ENCODE data around the gene PRKAG1.

PRKAG1 gene

DNA sequence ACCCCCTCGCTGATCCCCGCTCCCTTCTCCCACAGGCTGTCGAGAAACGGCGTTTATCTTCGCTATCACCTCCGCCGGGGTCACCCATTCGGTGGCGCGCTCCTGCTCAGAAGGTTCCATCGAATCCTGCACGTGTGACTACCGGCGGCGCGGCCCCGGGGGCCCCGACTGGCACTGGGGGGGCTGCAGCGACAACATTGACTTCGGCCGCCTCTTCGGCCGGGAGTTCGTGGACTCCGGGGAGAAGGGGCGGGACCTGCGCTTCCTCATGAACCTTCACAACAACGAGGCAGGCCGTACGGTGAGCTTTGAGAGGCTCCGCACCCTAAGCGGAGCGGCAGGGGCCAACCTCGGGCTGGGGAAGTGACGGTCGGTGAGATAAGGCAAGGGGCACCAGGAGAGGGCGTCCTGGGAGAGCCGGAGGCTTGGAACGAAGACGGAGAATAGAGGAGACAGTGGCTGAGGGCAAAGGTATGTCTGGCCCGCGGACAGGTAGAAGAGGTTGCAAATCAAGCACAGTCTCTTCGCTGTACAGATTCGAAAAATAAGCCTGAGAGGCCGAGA lies 38.1 kb downstream of the PRKAG1 start:
- no peak for DNase-seq

DNA sequence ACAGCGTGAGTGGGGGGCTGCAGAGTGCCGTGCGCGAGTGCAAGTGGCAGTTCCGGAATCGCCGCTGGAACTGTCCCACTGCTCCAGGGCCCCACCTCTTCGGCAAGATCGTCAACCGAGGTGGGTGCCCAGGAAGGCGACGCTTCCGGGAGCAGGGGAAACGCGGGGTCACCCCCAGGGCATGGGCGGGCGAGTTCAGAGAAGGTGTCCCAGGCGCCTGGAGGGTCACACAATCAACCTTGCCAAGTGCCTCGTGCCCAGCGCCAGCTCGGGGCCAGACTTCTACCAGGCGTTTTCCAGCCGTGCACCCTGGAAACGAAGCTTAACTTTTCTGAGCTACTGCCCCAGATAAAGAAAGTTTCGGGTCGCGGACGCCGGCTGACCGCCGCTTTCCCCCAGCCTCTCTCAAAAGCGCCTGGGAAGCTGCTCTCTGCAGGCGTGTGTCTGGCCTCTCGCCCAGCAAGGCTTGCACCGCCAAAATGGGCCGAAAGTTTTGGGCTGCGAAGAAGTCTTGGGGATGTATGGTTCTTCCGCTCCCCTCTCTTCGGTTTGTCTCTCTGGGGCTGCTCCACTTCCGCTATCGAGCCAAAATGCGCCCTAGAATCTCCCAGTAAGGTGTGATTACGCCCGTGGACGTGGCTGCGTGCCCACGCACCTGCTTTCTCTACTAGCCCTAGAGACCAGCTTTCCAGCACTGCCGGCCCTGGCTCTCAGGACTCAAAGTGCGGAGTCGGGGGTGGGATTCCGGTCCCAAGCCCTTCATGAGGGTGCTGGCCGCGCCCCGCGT lies 38.8 kb downstream of the PRKAG1 start:
- peak in 1 of 2 donors; percentile 10 for DNase-seq

DNA sequence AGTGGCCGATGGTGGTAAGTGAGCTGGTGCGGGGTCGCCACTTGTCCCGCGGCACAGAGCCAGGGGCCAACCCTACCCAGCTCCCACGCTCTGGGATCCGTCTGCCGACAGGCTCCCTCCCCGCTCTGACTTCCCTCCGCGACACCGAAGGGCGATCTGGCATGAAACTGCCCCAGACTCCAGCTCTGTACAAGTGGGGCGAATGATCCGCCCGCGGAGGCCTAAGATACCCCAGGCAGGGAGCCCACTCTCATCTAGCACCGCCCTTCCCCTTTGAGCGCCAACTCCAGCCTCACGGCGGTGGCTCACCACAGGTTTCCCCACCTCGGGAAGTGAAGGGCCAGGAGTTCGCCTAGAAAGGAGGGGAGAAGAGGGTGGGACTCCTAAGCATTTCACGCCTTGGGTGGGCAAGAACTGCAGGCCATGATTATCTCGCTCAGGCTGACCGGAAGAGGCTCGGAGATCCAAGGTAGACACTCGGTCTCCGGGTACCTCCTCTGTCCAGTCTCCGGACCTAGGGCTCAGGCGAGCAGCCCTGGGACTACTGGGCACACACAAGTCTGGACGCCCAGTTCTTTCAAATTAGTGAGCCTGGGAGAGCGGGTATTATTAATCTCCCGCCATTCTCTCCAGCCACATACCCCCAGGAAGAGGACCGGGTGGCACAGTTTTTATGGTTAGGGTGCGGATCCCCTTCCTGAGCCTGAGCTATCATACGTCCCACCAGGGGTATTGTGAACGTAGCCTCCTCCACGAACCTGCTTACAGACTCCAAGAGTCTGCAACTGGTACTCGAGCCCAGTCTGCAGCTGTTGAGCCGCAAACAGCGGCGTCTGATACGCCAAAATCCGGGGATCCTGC lies 39.6 kb downstream of the PRKAG1 start:
- DNase-seq: no peak

DNA sequence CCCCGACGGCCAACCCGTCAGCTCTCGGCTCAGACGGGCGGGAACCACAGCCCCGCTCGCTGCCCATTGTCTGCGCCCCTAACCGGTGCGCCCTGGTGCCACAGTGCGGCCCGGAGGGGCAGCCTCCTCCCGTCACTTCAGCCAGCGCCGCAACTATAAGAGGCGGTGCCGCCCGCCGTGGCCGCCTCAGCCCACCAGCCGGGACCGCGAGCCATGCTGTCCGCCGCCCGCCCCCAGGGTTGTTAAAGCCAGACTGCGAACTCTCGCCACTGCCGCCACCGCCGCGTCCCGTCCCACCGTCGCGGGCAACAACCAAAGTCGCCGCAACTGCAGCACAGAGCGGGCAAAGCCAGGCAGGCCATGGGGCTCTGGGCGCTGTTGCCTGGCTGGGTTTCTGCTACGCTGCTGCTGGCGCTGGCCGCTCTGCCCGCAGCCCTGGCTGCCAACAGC lies 40.3 kb downstream of the PRKAG1 start, which contains the start of gene WNT1:
Gene WNT1 (plus strand): TSS at position 32 of the 450 bp plus-strand sequence. CDS start 329 bp downstream, at position 361.
- DNase-seq: no peak

DNA sequence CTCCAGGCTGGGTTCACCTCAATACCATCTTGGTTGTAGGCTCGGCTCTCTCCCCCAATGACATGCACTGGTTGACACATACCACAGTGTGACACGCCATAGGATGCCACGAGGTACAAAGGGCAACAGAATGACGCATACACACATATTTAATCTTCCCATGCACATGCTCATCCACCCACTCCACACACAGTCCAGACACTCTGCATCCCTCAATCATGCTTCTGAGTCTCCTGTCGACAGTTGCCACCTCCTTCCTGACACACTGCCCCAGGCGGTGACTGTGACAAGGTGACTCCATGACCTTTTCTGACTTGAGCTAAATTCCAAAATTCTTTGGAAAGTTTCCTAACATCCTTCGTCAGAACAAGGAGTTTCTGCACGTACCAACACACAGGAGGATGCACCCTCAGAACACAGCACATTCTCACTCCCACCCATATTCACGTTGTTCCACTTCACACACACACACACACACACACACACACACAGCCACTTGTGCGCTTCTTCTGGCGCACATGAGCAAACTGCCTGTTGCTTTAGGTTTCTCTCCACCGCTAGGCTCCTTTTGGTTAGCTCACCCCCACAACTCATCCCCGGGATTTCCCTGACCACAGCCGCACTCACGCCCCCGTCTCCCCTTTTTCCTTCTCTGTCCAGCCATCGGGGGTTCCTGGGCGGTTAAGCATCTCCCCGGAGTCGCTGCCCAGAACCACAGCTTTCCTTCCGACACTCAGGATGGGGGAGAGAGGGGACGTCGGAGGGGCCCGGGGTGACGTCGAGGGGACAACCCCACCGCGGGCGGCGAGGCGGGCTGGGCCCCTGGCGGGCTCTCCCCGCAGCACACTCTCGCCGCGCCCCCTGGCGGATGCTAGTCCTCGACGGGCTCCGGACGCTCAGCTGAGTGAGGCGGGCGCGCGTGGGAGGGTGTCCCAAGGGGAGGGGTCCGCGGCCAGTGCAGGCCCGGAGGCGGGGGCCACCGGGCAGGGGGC lies 41.0 kb downstream of the PRKAG1 start:
- peak; percentile 81 to 88 for DNase-seq

DNA sequence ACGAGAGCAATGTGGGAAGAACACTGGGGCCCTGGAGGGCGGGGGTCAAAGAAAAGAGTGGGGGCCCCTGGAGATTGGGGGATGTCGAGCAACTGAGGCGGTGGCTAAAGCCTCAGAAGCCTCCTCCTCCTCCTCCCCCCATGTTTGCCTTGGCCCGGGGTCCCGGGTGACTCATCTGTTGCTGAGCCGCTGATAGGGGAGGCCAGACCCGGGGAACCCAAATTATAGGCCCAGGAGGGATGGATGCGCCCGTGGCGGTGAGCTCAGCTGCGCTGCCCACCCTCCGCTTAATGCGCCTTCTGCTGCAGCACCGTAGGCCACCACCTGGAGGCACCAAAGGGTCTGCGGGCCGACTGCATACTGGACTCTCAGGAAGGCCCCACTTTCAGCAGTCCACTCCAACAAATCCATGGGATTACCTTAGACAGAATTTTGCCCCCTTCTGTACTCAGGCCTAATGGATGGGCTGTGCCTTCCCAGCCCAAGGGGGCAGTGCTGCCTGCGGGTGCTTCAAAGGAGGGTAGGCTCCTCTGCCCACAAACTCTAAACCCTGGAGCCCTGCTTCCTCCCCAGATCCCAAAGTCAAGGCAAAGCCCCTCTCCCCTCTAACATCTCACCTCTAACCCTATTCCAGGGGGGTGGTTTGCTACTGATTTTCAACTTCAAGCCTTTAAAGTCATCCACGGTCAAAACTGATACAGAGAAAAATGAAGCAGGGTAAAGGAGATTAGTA lies 44.5 kb downstream of the PRKAG1 start:
- peak in 1 of 2 donors; percentile 33 for DNase-seq

DNA sequence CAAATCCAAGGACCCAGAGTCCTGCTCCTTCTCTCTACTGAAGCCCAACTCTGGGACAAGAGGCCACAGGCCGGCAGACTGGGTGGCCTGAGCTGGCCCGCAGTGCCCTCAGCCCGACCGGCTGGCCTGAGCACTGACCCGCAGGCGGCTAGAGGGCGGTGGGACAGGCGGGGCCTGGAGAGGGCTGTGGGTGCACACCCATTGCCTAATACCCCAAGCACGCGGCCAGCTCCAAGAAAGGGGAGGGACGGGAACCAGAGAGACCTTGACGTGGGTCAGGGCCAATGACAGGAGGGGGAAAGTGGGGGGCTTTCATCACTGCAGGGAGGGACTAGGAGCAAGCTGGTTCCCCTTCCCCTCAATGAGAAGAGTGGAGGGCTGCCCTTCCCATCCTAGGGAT lies 45.0 kb downstream of the PRKAG1 start:
- no peak for DNase-seq

DNA sequence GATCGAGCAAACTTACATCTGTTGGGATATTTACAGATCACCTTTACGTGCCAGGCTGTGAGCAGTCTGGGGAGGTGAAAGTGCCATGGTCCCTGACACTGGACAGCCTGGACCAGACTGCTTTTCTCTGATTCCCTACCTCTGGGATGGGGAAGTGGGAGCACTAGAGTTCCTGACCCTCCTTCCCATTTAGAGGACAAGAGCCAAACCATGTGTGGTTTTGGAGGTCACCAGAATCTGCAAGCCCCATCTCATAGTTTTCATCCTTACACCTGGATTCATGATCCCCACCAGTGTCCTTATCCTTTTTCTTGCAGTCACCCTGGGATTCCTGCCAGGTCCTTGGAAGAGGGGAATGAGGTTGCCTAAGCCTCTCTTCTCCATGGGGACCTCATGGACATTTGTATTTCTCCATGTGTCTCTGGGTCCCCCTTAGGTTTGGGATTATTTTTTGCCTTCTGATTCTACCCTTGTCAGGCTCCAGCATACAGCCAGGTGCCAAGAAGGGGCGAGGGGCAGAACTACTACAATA lies 45.6 kb downstream of the PRKAG1 start:
- no peak for DNase-seq

DNA sequence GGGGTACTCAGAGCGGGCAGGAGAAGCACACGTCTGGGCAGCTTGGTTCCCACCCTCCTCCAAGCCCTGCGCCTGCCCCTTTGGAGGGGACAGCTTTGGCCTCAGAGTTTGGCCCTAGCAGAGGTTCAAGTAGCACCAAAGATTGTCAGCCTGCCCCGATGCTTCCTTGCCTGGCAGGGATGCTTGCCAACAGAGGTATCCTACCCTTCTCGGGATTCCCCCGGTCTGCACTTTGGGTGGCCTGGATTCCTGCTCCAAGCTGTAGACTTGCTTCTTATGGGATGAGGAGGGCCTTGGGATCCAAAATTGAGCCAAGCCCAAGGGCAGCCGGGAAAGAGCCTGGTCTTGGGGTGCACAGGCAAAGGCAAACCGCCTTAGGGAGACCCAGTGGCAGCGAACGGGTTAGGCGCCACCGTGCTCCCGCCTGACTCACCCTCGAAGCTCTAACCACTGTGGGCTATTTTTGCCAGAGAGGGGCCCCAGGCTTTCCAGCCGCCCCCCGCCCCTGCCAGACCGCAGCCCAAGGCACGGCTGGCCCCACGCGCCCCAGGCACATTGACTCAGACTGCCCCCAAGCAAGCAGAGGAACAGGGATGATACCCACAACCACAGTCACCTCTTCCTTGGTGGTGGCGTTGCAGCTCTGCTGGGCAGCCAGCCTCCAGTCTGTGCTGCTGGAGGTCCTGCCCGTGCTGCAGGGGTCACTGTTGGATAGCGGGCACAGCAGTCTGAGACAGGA lies 46.2 kb downstream of the PRKAG1 start:
- DNase-seq: peak in 1 of 2 donors; percentile 22

DNA sequence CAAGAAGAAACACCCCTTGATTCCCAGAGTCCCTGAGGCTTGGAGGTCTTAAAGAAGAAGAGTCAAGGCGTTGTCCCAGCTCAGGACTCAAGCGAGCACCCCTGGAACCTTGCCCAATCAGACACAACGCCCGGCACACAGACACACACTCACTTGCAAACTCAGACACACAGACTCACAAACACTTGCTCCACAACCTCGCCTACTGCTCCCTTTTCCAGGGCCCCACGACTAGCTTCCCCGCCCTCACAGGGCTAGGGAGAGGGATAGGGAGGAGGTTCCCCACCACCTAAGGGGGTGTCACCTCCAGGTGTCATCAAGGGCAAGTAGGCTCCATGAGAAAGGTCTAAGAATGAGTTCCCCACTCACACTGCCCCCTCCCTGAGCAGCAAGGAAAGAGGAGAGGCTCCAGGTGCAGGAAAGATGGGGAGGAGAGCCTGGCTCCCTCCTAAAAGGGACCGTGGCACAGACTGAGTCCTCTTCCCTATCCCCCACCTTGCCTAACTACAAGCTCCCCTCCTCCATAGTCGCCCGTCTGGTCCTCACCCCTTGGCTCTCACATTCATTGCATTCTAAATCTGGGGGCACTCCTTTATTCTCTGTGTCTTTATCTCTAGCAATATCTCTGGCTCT lies 47.8 kb downstream of the PRKAG1 start:
- DNase-seq: no peak

DNA sequence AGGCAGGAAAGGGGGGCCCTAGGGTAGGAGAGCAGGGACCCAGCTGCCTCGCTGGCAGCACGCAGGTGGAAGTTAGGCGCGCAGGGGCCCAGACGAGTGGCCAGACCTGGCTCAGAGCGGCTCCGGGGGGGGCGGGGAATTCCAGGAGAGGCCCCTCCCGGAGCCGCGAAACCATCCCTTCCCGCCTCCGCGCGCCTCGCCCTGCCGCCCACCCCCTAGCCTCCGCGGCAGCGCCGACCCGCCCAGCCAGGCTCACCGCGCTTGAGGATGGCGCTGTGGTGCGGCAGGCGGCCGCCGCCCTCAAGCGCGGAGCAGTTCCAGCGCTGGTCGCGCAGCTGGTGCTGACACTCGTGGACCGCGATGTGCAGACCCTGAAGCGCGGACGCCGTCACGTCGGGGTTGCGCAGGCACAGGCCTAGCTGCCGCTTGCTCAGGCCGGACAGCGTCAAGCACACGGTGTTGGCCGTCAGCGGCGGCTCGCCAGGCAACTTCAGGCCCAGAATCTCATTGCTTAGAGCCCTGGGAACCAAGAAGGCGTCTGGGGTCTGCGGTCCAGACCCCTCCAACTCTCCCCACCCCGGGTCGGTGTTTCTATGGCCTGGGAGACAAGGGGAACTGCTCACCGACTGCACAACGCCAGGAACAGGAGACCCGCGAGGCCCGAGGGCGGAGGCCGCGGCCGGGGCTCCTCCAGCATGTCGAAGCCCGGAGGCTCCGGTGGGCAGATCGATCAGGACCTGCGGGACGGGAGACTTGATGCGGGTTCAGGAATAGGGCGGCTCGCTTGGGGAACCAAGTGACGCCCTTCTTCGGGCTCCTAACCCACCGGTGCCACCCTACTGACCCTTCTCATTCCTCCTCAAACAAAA lies 48.5 kb downstream of the PRKAG1 start:
- DNase-seq: no peak

DNA sequence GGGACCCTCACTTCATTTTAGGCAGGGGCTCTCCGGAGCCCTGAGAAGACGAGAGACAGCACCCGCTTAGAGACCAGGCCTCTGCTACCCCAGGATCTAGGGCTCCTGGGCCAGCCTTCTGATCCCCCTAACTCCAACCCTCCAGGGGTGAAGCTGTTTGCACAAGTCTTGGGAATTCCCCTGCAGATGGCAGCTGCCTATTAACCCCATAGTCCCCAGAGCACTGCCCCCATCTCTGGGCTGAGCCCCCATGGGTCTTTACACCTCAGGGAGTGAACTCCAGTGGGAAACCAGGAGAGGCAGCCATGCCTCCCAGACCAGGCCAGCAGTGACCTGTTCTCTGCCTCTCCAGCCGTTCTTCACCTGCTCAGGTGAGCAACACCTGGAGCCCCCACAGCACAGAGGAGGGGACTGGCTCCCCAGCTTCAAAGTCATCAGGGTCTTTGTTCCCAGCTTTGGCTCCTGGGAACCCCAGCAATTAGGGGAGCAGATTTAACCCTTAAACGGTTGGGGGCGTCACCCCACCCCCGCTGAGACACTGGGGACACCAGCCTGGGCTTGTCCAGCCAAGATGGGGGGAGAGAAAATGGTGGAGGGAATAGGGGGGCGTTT lies 49.3 kb downstream of the PRKAG1 start:
- DNase-seq: no peak

DNA sequence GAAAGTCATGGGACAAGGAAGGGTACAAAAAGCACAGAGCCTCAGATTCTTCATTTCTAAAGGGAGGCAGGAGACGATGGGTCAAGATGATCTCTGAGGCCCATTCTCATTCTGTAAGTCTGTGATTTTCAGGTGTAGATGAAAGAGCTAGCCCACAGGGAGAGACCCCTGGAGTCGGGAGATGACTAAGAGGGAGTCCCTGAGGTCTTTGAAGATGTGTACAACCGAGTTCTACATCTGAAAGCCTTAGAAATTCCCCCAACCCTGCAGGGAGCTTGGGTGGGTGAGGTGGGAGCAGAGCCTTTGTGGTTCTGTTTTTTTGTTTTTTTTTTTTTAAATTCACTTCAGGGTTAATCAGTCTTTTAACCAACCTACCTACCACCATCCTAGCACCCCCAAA lies 50.1 kb downstream of the PRKAG1 start:
- DNase-seq: no peak

DNA sequence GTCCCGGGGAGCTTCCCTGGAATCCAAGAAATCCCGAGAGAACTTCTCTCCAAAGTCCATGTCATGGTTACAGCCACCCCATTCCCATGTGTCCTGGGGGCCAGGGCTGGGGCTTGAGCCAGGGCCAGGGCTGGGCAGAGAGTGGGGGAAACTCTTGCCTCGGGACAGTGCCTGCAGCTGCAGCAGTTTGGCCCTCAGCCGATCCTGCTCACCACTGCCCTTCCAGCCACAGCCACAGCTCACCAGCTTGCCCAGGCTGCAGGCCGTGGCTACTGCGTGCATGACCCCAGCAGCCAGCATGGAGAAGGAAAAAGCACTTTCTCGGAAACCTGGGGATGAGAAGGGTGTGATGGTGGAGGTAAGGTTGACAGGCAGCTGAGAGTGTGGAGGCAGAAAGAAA lies 50.6 kb downstream of the PRKAG1 start:
- no peak for DNase-seq

DNA sequence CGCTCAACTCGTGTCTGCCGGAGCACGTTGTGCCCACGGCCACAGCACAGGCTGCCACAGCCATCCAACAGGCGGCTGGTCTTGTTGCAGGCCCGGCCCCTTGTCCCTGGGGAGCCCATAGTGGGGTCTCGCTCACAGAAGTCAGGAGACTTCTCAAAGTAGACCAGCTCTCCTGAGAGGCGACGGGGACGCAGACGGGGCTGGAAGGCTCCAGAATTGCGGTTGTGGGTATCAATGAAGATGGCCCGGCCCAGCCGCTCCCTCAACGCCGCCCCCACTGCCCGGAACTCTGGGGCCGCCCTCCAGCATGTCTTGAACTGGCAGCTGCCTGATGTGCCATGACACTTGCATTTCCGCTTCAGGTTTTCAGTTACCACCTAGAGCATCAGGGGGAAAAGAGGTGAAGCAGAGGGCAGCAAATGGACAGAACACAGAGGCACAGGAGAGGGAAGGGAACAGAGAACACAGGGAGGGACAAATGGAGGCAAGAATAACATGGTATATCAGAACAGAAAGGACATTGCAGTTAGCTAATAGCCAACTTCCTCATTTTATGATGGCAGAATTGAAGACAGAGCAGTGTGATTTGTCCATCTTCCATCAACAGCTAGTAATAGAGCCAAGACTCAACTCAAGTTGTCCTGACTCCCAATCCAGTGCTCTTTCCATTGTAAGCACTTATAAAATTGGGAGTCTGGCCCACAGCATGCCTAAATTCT lies 52.2 kb downstream of the PRKAG1 start:
- no peak for DNase-seq

DNA sequence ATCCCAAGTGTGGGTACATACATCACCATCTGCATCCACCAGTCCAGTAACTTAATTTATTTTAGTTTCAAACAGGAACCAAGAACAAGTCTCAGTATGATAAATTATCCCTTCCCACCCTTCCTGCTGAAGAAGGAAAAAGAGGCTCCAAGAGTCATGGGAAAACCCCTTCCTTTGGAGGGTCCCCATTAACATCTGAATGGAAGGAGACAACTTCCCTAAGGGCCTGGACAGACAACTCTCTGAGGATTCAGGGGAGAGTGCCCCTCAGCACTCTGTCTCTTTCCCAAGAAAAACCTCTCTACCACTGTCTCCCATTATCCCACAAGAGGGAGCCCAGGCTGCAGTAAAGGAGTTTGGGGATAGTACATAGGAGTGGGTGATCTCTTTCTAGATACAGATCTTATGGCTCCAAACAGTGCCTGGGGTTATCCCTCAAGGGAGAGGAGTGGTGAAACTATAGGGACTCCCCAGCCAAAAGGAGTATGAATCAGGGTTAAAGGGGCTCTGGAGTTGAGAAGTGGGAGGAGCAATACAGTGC lies 53.2 kb downstream of the PRKAG1 start:
- no peak for DNase-seq

DNA sequence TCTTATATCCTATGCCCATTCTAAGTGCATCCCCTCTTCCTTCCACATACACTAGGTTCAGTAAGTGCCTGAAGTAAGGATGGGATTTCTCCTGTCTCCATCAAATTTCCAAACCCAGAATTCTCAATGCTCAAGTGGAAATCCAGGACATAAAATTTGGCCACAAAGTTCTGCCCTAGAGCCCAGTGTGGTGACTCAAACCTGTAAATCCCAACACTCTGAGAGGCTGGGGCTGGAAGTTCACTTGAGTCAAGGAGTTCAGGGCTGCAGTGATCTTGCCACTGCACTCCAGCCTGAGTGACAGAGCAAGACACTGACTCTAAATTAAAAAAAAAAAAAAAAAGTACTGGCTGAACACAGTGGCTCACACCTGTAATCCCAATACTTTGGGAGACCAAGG lies 56.8 kb downstream of the PRKAG1 start:
- DNase-seq: no peak

DNA sequence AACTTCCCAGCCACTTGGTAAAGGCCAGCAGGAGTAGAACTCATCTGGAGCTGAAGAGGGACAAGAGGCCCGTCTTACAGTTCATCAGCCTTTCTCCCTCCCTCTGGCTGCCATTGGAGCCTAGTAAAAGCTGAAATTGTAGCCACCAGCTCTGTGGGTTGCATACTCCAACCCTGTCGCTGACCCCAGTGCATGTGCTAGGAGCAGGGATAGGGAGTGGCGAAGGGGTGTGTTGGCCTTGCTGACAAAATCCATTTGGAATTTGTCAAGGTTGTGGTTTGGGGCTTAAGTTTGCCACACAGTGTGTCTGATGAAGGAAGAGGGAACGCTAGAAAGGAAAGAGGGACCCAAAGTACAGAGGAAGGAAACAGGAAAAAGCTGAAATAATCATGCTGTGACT lies 57.2 kb downstream of the PRKAG1 start:
- DNase-seq: no peak

Data from stimulated activated CD4-positive, alpha-beta T cell treated with anti-CD3 and anti-CD28 coated beads, Interleukin-2, amount 100 ng/mL, for 48 hours (primary cell).